ENCODE data around the gene TOLLIP.
A peak's percentile ranks its signal among the peaks of the same experiment; 100 is the strongest.
"Not testable (repeated sequence)": the region's sequence is repeated elsewhere in the genome, so short reads cannot be mapped to it uniquely, and the experiment has no call there.

Gene TOLLIP

GRCh38 chr11:1347411-1347999, 38.1 kb upstream of the TOLLIP start:
- H3K9me3 Mint-ChIP-seq; H3K27ac Mint-ChIP-seq; H3K4me3 Mint-ChIP-seq; DNase-seq (ENCODE audit: low spot score in 2 of 2); H3K4me1 Mint-ChIP-seq; ATAC-seq; H3K36me3 Mint-ChIP-seq: not testable (repeated sequence)

GRCh38 chr11:1346669-1347390, 37.4 kb upstream of the TOLLIP start:
- no peak for DNase-seq (ENCODE audit: low spot score in 2 of 2)
- no peak for ATAC-seq
- Mint-ChIP-seq H3K9me3 (no peaks in the 10 kb centered on the region), H3K36me3 (no peaks in the 10 kb centered on the region), H3K4me3 (no peak overlapping the region), H3K27ac (no peak overlapping the region), H3K4me1 (peaks cover 7% of the 10 kb centered on the region)

GRCh38 chr11:1345737-1346513, 36.5 kb upstream of the TOLLIP start:
- DNase-seq (ENCODE audit: low spot score in 2 of 2) = no peak
- Mint-ChIP-seq H3K27ac (peak overlapping the region; percentile 74), H3K36me3 (no peaks in the 10 kb centered on the region), H3K9me3 (no peaks in the 10 kb centered on the region), H3K4me1 (peaks cover 7% of the 10 kb centered on the region), H3K4me3 (no peak overlapping the region)
- ATAC-seq = peak; percentile 79

GRCh38 chr11:1344056-1344635, 34.7 kb upstream of the TOLLIP start:
- H3K9me3 Mint-ChIP-seq = no peaks in the 10 kb centered on the region
- no peak overlapping the region for H3K27ac Mint-ChIP-seq
- no peak overlapping the region for H3K4me3 Mint-ChIP-seq
- DNase-seq (ENCODE audit: low spot score in 2 of 2) = no peak
- H3K36me3 Mint-ChIP-seq = no peaks in the 10 kb centered on the region
- H3K4me1 Mint-ChIP-seq = peaks cover 7% of the 10 kb centered on the region
- no peak for ATAC-seq

- DNase-seq (ENCODE audit: low spot score in 2 of 2) = no peak
- Mint-ChIP-seq H3K4me3 (no peak overlapping the region), H3K36me3 (no peaks in the 10 kb centered on the region), H3K27ac (no peak overlapping the region), H3K9me3 (no peaks in the 10 kb centered on the region), H3K4me1 (peaks cover 7% of the 10 kb centered on the region)
- ATAC-seq = no peak
These were observed 34.1 kb upstream of the TOLLIP start for GRCh38 chr11:1343391-1344055.

GRCh38 chr11:1342946-1343345, 33.5 kb upstream of the TOLLIP start:
- H3K9me3 Mint-ChIP-seq = peaks cover under 1% of the 10 kb centered on the region
- no peaks in the 10 kb centered on the region for H3K36me3 Mint-ChIP-seq
- no peak overlapping the region for H3K4me3 Mint-ChIP-seq
- DNase-seq (ENCODE audit: low spot score in 2 of 2) (no peak), ATAC-seq (no peak)
- H3K27ac Mint-ChIP-seq = no peak overlapping the region
- peaks cover 13% of the 10 kb centered on the region for H3K4me1 Mint-ChIP-seq

- DNase-seq (ENCODE audit: low spot score in 2 of 2) = no peak
- ATAC-seq = no peak
- Mint-ChIP-seq H3K36me3 (no peaks in the 10 kb centered on the region), H3K9me3 (peaks cover 4% of the 10 kb centered on the region), H3K4me1 (peaks cover 17% of the 10 kb centered on the region), H3K27ac (no peak overlapping the region), H3K4me3 (no peak overlapping the region)
These were observed 32.6 kb upstream of the TOLLIP start for GRCh38 chr11:1341928-1342524.

- peaks cover 17% of the 10 kb centered on the region for H3K4me1 Mint-ChIP-seq
- not testable (repeated sequence) for H3K36me3 Mint-ChIP-seq; ATAC-seq; H3K27ac Mint-ChIP-seq; H3K4me3 Mint-ChIP-seq; DNase-seq (ENCODE audit: low spot score in 2 of 2); H3K9me3 Mint-ChIP-seq
These were observed 31.8 kb upstream of the TOLLIP start for GRCh38 chr11:1341226-1341625.

GRCh38 chr11:1340111-1340510, 30.7 kb upstream of the TOLLIP start:
- Mint-ChIP-seq H3K9me3 (peaks cover 4% of the 10 kb centered on the region), H3K4me3 (no peak overlapping the region), H3K4me1 (peaks cover 18% of the 10 kb centered on the region), H3K27ac (no peak overlapping the region), H3K36me3 (no peaks in the 10 kb centered on the region)
- no peak for ATAC-seq
- DNase-seq (ENCODE audit: low spot score in 2 of 2) = no peak

- H3K27ac Mint-ChIP-seq = no peak overlapping the region
- H3K36me3 Mint-ChIP-seq = no peaks in the 10 kb centered on the region
- no peak for ATAC-seq
- H3K4me1 Mint-ChIP-seq = peaks cover 21% of the 10 kb centered on the region
- no peak overlapping the region for H3K4me3 Mint-ChIP-seq
- H3K9me3 Mint-ChIP-seq = peaks cover 4% of the 10 kb centered on the region
- DNase-seq (ENCODE audit: low spot score in 2 of 2) = no peak
These were observed 29.7 kb upstream of the TOLLIP start for GRCh38 chr11:1339066-1339675.

- Mint-ChIP-seq H3K4me1 (peaks cover 21% of the 10 kb centered on the region), H3K4me3 (no peak overlapping the region), H3K9me3 (peaks cover 4% of the 10 kb centered on the region), H3K27ac (peak overlapping the region; percentile 3), H3K36me3 (no peaks in the 10 kb centered on the region)
- DNase-seq (ENCODE audit: low spot score in 2 of 2) = peak in 1 of 2 donors; percentile 49
- no peak for ATAC-seq
These were observed 29.0 kb upstream of the TOLLIP start for GRCh38 chr11:1338201-1339065.

- ATAC-seq (no peak), DNase-seq (ENCODE audit: low spot score in 2 of 2) (peak in 1 of 2 donors; percentile 50)
- Mint-ChIP-seq H3K9me3 (peaks cover 4% of the 10 kb centered on the region), H3K36me3 (no peaks in the 10 kb centered on the region), H3K4me1 (peaks cover 21% of the 10 kb centered on the region), H3K4me3 (no peak overlapping the region), H3K27ac (peak overlapping the region; percentile 3)
These were observed 28.2 kb upstream of the TOLLIP start for GRCh38 chr11:1337647-1338007.

GRCh38 chr11:1336836-1337646, 27.6 kb upstream of the TOLLIP start:
- Mint-ChIP-seq H3K27ac (no peak overlapping the region), H3K4me1 (peaks cover 21% of the 10 kb centered on the region)

More at GRCh38 chr11:1336836-1337646, 27.6 kb upstream of the TOLLIP start:
- no peaks in the 10 kb centered on the region for H3K36me3 Mint-ChIP-seq
- peaks cover 4% of the 10 kb centered on the region for H3K9me3 Mint-ChIP-seq
- peak overlapping the region; percentile 67 for H3K4me3 Mint-ChIP-seq
- DNase-seq (ENCODE audit: low spot score in 2 of 2) (peak; percentile 25 to 71), ATAC-seq (peak; percentile 60)

All from stimulated activated effector memory CD8-positive, alpha-beta T cell treated with anti-CD3 and anti-CD28 coated beads, Interleukin-12 subunit alpha, Interleukin-12 subunit beta, amount 100 ng/mL, for 72 hours (primary cell).